Stimulated activated CD8-positive, alpha-beta memory T cell treated with anti-CD3 and anti-CD28 coated beads, Interleukin-15, amount 100 ng/mL, for 1 hour (primary cell): ENCODE measurements around the gene SLC9A9.
"Not testable (repeated sequence)": the region's sequence is repeated elsewhere in the genome, so short reads cannot be mapped to it uniquely, and the experiment has no call there.

Source experiments
- DNase-seq: peaks from one replicate; pipeline ENCODE4 v3.0.0-alpha.2; 2020; ENCODE audit warnings: low read depth

The SLC9A9 gene

DNA sequence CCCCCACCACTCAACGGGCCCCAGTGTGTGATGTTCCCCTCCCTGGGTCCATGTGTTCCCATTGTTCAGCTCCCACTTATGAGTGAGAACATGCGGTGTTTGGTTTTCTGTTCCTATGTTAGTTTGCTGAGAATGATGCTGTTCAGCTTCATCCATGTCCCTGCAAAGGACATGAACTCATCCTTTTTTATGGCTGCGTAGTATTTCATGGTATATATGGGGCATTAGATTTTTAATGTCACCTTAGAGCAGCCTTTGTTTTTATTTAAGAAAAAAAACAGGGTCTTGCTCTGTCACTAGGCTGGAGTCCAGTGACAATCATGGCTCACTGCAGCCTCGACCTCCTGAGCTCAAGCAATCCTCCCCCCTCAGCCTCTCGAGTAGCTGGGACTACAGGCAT is 568.7 kb downstream of the SLC9A9 start:
- not testable (repeated sequence) for DNase-seq

DNA sequence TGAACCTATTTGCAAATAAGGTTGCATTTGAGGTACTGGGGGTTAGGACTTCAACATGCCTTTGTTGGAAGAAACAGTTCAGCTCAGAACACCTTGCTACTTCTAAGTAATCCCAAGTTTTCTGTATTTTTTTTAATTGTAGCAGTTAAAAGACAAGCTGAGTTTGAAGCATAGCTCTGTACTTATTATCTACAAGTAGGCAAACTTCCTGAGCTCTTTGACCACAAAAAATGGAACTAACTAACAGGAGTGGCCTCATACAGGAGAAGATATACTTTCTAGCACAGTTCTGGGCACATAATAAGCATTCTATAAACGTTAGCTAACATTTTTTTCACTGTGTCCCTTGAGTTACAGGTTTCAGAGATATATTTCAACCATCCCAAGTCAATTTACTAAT is 569.5 kb downstream of the SLC9A9 start:
- no peak for DNase-seq

DNA sequence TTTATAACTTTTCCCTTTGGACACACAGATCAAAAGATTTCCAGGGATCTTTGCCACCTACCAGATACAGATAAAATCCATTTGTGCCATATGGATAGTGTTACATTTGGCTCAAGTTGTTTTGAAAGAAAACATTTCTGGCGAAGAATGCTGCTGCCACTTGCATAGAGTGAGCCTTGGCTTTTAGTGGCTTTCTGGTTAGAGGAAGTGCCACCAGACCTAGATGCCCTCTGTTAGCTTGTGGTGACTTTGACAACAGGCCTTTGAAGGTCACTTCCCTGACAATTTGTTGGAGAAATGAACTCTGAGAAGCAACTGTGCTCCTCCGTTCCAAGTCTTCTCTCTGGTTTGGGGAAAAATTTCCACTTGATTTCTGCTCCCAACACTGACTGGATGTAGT is 570.7 kb downstream of the SLC9A9 start:
- DNase-seq = no peak

DNA sequence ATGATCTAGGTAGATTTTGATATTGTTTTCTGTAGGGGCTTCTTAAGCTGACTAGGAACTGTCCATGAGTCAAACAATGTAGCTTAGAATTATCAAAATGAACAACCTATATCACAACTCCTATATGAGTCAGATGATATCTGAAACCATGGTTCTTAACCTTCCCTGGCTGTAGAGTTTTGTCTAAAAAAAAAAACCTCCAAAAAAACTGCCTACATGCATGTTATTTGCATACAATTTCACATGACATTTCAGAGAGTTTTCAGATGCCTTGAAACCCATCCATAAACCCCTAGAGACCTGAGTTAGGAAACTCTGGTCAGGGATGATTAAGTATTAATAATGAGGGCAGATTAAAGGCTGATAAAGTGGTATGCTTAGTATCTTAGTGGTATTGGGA is 571.7 kb downstream of the SLC9A9 start:
- DNase-seq = no peak

DNA sequence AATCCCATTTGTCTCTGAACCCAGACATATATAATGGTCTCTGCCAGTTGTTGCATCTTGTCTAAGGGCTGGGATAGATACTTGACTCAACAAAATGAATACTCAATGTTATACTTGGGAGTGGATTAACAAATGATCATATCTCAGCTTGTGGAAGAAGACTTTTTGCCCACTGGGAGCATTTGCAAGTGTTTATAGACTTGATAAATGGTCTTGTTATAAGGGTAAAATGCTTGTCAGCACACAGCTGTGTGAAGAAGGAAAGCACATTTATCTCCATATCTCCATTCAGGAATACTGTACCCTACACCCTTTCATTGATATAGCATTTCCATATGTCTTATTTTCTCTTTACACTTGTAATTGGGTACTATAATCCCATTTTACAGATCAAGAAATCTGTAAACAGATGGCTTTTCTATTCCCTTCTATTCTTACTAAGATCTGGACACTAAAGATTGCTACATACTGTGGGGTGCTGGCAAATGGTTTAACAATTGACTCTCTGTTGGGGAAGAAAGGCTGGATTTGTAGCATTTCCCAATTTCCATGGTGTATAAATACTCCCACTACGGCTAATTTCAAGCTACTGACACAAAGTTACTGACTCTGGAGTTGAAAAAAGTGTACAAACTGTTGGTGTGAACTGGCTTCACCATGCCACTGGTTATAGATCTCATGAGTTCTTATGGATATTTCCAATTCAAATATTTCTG is 574.1 kb downstream of the SLC9A9 start:
- DNase-seq = no peak

DNA sequence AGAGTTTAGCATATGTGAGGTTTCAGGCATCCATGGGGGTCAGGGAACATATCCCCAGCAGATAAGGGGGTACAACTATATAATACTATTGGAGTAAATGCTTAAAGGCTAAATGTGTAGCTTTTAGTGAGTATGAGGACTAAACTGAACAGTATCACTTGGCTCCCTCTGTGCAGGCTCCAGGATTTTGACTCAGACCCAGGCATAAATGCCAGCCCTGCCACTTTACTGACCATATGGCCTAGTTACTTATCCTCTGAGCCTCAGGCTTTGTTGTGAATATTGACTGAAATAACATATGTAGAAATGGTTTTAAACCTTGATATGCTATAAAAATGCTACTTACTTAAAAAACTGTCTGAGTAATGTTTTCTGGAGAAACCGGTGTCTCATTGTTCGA is 577.1 kb downstream of the SLC9A9 start:
- no peak for DNase-seq

DNA sequence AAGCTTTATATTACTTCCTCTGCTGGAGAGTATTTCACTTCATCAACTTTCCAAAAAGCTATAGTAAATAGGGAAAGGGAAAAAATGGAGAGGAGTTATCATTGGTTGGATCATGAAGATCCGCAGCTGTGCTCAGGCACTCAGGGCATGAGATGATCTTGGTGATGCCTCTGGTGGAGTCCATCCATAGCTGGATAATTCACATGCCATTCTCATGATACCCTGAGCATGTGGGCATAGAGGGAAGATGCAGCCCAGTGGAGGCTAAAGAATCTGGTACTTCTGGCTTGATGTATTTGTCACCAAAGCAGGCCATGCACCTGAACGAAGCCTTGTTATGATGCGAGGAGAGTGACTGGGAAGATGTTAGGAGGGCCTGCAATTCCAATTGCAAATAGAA is 578.5 kb downstream of the SLC9A9 start:
- no peak for DNase-seq

DNA sequence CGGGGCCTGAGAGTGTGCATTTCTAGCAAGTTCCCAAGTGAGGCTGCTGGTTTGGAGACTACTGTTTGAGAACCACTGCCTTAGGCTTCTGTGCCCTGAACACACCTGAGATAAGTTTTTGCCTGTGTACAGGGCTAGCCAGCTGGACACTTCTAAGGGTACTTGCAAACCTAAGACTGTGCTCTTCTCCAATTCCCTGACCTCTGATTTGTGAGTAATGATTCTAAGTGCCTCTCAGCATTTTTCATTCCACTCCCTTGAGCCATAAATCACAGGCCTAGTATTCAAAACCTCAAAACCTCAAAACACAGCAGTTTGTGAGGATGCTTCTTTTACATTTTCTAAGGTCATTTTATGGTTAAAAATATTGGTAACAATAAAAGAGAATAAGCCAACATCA is 580.3 kb downstream of the SLC9A9 start:
- no peak for DNase-seq

DNA sequence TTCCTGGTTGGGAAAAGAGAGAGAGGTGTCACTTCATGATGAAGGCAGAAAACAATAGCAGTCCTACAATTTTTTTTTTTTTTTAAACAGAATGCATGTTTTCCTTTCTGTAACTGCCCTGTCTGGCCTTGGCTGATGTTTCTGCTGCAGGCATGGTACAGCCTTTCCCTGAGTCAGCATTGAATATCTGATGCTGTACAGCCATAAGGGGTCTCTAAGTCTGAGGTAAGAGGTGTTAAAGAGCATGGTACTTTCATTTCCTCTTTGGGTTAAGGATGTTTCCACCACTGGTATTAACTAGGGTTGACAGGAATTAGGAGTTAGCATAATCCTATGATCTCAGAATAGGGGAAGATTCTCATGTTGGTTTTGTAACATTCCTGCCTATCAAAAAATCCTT is 581.3 kb downstream of the SLC9A9 start:
- no peak for DNase-seq

DNA sequence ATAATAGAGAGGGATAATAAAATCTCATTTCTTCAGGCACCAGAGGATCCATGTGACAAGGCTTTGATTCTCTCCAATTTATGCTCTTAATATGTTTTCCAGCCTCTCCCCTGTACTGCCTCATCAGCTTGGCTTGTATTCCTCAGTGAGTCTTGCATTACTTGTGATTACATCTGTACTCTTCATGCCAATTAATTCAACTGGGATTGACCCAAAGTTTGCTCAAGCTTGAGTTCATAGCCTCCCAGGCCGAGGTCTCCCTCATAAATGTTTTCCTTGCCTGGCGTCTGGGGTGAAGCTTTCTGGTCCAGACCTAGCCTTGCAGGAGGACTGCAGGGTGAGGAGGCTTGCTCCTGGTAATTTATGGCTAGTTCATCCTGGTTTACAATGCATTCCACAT is 581.8 kb downstream of the SLC9A9 start:
- no peak for DNase-seq

DNA sequence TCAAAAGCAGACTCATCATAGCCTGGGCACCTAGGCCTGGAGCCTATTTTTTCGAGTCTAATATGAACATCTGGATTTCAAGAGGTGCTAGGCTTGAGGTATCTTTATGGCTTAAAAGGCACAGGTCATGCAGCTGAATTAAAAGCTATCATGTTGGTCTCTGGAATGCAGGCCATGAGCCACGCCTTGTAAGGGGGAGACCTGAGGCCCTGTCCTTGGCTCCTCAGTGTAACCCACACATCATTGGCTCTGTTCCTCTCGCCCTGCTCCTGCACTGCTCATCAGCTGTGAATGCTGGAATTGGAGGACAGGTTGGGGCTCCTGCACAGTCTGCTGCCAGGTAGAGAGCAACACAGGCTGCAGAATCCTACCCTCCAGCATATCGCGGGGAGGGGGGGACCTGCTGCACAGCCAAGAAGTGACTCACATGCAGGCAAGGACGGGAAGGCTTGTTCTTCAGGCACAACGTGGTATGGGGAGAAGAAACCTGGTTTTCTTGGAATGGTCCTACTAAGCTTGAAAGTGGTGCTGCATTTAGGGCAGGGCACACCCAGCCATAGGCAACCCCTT is 582.7 kb downstream of the SLC9A9 start:
- DNase-seq = no peak

DNA sequence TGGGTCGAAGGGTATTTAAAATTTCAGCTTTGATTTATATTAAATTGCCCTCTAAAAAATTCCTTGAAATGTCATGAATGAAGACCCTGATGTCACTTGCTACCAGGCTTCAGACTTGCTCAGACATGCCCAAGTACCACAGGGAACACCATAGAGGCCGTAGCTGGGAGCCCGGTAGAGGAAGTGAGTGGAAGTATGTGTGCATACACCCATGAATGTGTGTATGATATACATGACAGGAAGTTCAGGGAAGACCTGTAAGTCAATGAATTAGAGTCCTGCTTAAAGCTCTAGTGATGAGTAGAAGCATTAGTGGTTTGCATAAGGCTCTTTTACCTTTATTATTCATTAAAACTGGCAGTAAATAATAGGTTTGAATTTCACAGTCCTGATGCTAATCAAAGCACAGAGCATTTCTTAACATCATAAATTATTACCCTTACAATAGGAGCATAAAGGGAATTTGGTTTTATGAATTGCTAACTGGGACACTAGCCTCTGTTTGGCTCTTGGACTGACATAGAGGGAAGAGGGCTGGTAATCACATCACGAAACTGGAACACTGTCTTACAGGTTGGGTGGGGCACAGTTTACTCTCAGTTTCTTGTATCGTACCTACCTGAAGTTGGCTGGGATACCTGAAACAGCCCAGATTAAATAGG is 584.3 kb downstream of the SLC9A9 start:
- no peak for DNase-seq

DNA sequence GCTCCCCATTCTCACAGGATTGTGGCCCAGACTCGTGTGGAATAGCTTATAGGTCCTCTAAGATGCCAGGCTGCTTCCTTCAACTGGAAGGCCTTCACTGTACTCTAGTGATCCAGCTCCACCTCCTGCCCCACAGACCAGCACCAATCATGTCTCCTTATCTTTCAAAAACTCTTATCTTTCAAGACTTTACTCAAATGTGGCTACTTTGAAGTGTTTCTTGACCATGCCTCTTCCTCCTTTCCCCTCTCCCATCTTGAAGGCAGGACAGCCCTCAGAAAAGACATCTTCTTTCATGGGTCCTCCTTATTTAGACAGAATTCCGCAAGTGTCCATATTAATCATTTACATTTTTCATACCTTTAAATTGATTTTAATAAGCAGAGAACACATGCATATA is 586.4 kb downstream of the SLC9A9 start:
- no peak for DNase-seq

DNA sequence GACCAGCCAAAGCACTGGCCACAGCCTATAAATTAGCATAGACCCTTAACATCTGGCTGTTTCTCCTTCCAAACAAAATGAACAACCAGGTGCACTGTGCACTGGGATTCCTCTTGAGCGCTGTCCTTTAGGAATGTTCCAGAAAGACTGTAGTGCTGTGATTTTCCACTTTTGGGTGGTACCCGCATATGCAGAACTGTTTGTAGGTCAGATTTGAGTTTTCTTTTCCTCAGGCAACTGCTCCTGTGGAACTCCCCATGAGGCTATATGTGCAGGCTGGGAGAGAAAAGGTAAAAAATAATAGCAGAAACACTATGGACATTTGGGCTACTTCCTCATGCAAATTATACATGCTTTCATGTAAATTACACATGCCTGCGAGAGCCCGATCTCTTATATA is 589.6 kb downstream of the SLC9A9 start:
- DNase-seq = no peak

DNA sequence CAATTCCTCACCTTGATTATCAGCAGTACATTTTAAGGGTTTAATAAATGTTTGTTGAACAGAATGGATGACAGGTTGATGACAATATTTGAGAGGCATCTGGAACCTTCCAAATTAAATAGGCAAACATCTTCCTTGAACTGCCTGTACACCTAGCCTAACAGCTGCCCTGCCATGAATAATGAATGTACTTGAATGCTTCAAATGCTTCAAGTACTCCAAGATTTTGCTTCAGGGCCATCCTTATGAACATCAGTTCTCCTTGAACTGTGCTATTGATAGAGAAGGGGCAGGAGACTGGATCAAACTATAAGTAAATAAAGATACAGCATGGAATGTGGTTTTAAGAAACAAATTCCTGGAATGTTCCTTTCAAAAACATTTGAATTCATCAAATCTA is 591.9 kb downstream of the SLC9A9 start:
- DNase-seq = no peak

DNA sequence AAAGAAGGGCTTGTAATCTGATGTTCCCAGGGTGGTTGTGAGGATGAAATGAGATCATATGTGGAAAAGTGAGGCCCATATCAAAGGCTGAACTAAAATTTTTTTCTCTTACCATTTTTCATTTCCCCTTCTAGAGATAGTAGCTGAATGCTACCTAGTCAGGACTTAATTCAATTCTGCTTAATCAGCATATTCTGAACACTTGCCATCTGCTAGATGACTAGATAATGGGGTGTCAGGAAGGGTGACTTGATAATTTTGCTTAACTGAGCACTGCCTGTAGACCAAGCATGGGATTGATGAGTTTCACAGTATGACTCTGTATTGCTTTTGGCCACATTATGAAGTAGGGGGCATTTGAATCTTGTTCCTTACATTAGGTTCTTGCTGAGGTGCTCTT is 592.5 kb downstream of the SLC9A9 start:
- DNase-seq = no peak

DNA sequence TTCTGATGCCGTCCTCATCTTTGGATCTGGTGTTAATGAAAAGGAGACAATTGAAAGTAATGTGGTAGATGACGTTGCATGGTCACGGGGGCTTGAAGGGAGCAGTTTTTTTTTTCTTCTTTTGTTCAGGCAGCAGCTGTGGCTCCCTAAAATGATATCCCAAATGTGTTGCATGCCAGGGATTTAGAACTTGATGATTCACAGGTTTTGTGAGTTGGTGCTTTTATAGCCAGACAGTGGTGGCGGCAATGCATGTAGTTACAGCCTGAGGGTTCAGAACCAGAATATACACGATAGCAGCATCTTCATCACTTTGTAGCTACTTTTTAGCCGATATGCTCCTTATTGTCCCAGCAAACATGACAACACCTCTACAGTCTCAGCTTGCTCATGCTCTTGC is 595.3 kb downstream of the SLC9A9 start:
- DNase-seq = no peak

DNA sequence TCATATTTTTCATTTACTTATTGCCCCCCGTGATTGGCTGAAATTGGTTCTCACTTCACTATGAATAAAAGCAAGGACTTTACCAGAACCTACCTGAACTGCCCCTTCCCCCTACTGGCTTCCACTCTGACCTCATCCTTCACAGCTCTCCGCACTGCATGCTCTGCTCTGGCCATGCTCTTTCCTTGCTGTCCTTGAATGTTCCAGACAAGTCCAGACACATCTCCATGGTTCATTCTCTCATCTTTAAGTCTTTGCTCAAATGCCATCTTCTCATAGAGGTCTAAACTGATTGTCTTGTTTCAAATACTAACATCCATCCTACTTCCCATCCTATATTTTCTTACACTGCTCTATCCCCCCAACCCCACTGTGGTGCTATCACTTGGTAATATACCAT is 599.3 kb downstream of the SLC9A9 start:
- no peak for DNase-seq

DNA sequence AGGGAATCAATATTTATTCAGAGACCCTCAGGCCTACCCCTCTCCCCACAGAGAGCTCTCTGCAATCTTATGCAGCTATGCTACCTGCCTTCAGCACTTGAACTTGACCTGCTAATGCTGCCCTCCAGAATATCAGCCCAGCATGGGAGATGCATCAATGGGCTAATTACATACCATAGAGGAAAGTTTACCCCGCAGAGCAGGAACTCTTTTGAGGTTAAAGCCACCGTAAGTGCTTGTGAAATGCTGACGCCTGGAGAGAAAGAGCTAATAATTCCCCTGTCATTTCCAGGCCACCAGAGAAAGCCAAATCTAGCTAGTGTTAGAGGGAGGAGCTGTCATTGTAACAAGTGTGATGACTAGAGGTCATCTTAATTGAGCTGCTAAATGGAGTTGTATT is 601.2 kb downstream of the SLC9A9 start:
- peak; percentile 2 for DNase-seq

DNA sequence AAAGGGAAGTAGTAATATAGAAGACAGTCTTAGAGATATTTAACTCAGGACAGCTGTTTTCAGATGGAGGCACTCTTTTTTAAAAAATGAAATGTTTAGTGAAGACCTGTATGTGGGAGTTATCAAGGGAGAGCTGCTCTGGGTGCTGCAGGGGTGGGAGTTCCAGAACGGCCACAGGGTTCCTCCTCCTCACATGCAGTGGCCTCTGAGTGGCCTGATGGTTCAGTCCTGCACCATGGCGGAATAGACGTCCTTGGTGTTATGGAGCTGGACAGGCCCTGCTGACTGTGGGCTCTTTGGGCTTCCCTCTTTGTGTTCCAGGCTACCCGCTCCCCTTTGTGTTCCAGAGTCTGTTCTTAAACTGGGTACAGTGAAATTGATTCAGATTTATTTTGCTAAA is 602.6 kb downstream of the SLC9A9 start:
- DNase-seq = no peak

DNA sequence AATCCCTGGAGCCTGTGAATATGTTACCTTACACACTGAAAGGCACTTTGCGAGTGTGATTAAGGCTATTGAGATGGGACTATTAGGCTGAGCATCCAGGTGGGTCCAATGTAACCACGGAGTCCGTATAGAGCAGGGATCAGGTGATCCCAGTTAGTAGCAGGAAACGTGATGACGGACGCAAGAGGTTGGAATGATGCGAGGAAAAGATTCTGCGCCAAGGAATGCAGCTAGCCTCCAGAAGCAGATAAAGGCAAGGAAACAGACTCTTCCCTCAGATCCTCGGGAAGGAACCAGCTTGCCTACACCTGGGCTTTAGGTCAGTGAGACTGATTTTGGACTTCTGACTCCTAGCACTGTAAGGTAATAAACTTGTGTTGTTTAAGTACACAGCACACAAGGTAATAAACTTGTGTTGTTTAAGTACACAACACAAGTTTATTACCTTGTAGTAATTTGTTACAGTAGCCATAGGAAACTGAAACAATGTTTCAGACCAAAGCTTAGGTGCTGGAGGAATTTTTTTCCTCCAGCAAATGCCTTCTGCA is 603.7 kb downstream of the SLC9A9 start:
- no peak for DNase-seq

DNA sequence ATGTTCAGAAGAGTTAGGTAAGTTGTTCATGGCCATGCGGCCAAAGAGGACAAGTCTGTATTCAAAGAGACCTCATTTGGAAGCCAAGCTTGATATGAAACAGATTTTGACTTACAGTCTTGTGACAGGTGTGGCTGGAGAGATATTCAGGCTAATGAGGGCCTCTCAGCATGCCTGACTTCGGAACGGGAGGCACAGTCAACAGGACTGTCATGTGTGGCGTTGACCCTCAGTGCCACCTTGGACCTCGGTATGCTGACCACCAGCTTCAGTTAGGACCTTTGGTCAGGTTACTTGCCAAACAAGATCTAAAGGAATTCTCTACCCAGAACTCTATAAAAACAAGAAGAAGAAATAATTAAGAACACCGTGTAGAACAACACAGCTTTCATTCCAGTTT is 604.6 kb downstream of the SLC9A9 start:
- no peak for DNase-seq

DNA sequence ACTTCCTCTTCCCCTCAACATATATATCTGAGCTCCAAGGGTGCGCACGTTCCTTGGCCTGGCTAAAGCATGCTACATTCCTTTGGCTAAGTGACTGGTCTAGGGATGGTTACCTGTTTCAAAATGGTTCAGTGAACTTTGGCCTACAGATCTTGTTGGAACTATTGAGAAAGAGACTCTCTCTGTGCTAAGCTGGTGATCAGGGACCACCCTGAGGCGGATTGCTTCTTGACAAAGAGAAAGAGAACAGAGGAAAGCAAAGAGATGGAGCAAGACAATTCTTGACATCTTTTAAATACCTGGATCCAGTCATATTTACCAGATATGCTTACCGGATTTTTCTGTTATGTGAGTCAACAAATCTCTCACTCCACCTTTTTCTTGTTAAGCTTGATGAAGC is 605.6 kb downstream of the SLC9A9 start:
- no peak for DNase-seq

DNA sequence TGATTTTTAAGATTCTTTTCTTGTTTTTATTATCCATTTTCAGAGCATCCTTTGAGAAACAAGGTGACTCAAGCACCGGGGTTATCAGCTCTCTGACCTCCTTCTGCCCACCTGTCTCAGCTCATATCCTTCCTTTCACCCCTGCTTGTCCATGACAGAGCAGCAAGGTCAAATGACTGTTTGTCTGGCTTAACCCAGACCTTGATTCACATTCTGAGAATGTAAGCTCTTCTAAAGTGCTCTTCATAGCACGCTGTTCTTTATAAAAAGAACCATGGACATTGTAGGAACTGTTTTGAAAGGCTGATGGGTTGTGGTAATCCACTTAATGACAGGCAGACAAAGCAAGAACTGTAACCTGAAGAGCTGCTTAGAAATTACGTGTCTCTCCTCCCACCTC is 606.2 kb downstream of the SLC9A9 start:
- DNase-seq = no peak
